ENCODE measurements around the gene BDH2.

The BDH2 gene

GRCh38 chr4:103079621-103080020 is 20.0 kb downstream of the BDH2 start:
- no peak for DNase-seq

GRCh38 chr4:103076747-103077347 is 22.8 kb downstream of the BDH2 start, which contains the start of gene SLC9B2:
Gene SLC9B2, minus strand, starts transcription at chr4:103076761. Its CDS starts 9,211 bp downstream, at chr4:103067550.
- no peak for DNase-seq

GRCh38 chr4:103075894-103076746 is 23.5 kb downstream of the BDH2 start:
- peak; percentile 54 for DNase-seq

GRCh38 chr4:103075435-103075893 is 24.2 kb downstream of the BDH2 start:
- DNase-seq: no peak

GRCh38 chr4:103074744-103075434 is 24.7 kb downstream of the BDH2 start:
- no peak for DNase-seq

GRCh38 chr4:103073792-103074438 is 25.7 kb downstream of the BDH2 start:
- DNase-seq: no peak

GRCh38 chr4:103067841-103068547 is 31.6 kb downstream of the BDH2 start:
- DNase-seq: no peak

GRCh38 chr4:103060453-103061148 is 39.0 kb downstream of the BDH2 start:
- no peak for DNase-seq

- no peak for DNase-seq
Observed at GRCh38 chr4:103054030-103054429, 45.6 kb downstream of the BDH2 start.

GRCh38 chr4:103052779-103053178 is 46.9 kb downstream of the BDH2 start:
- no peak for DNase-seq

GRCh38 chr4:103052145-103052544 is 47.5 kb downstream of the BDH2 start:
- DNase-seq: no peak

- DNase-seq: no peak
Observed at GRCh38 chr4:103050736-103051436, 48.7 kb downstream of the BDH2 start.

GRCh38 chr4:103046416-103047290 is 53.0 kb downstream of the BDH2 start:
- peak; percentile 9 for DNase-seq

GRCh38 chr4:103044183-103044582 is 55.5 kb downstream of the BDH2 start:
- DNase-seq: no peak

- no peak for DNase-seq
Observed at GRCh38 chr4:103036169-103036568, 63.5 kb downstream of the BDH2 start.

GRCh38 chr4:103032574-103032973 is 67.1 kb downstream of the BDH2 start:
- peak; percentile 30 for DNase-seq

- no peak for DNase-seq
Observed at GRCh38 chr4:103030791-103031190, 68.8 kb downstream of the BDH2 start.

GRCh38 chr4:103029300-103029699 is 70.3 kb downstream of the BDH2 start:
- no peak for DNase-seq
